Right lobe of liver (tissue), 6 donors: ENCODE data around the gene NADSYN1. TPM values are rescaled to one million over a fixed set of nuclear protein-coding genes. Genes with fewer than 3 reads are reported as not detected.
A peak's percentile ranks its signal among the peaks of the same experiment; 100 is the strongest.

ENCODE experiments used
- ATAC-seq, 4 donors: fragments of 200-7000 bp; cut with Tn5 transposase; one replicate each; pipeline ENCODE4 v1.9.1; 2020; ENCODE audit warnings: mild to moderate bottlenecking in 4 of 4, moderate library complexity in 4 of 4
- DNase-seq, 3 donors: peaks; one replicate each; pipeline ENCODE4 v3.0.0-alpha.2; 2020
- H3K27ac ChIP-seq, 3 donors: fragments of 200-600 bp; one replicate each; pipeline ENCODE4 v1.8.0; 2022
- H3K27me3 ChIP-seq, 2 donors: fragments of 200-600 bp; one replicate each; pipeline ENCODE4 v1.8.0; 2022
- H3K36me3 ChIP-seq, 4 donors: fragments of 200-600 bp; sonication (generic) in 1 of 4; one replicate each; pipeline versions ENCODE4 v1.5.1 to v1.8.0; 2017 to 2022; ENCODE audit warnings: control low read depth in 1 of 4
- H3K4me1 ChIP-seq, 4 donors: fragments of 200-600 bp; sonication (generic) in 1 of 4; one replicate each; pipeline versions ENCODE4 v1.5.1 to v1.8.0; 2017 to 2022; ENCODE audit warnings: control low read depth in 1 of 4
- H3K4me3 ChIP-seq, 3 donors: fragments of 200-600 bp; one replicate each; pipeline ENCODE4 v1.8.0; 2022
- H3K9me3 ChIP-seq, 4 donors: fragments of 200-600 bp; sonication (generic) in 1 of 4; one replicate each; pipeline versions ENCODE4 v1.5.1 to v1.8.0; 2017 to 2022; ENCODE audit warnings: control low read depth in 1 of 4
- POLR2A ChIP-seq: fragments of 450-650 bp; IDR thresholded peaks from one replicate; pipeline ENCODE4 v1.6.1; 2017; ENCODE audit warnings: antibody characterized with exemption, mild to moderate bottlenecking
- WGBS: methylation state at CpG from one replicate; pipeline ENCODE4 v1.1.6; 2018; ENCODE audit warnings: low coverage, low lambda C conversion rate; ENCODE audit not compliant: insufficient coverage; ENCODE audit errors: missing lambda C conversion rate; 5-methylcytosine and 5-hydroxymethylcytosine counted together
- intact Hi-C, 2 donors: fragments of 100-400 bp; cut with DNase I; formaldehyde crosslinking; loops; one replicate each; pipeline versions ENCODE4 v1.11.2 to v1.14.1; 2022
- total RNA-seq, 6 experiments: library from RNA; depleted of rRNA in 2 of 6; stranded (reverse); fragments of >200 nt in 2 of 6; fragmentation: NEBNext Ultra II Directional in 3 of 6; extraction: Animal tissue kit (Norgen Biotek cat#: 25700) in 3 of 6; gene quantifications; one replicate each; pipeline versions ENCODE4 v1.1.0 to v1.2.4, GENCODE V29; 2016 to 2023
- TF ChIP-seq, protein P1 (sequence below), 4 donors: fragments of 200-600 bp in 3 of 4; fragments of 450-650 bp in 1 of 4; IDR thresholded peaks; one replicate each; pipeline versions ENCODE4 v1.5.1 to v1.8.0; 2016 to 2022; ENCODE audit warnings: antibody characterized with exemption in 4 of 4, mild to moderate bottlenecking in 2 of 4
- donor health status: DM: no; HTN: yes; CAD: no.
- donor health status: DM: no; HTN: no; CAD: no.
- donor health status: DM: no; HTN: no; CAD: no.
- donor health status: DM: no; HTN: yes; CAD: no.
- donor health status: DM: no; HTN: yes; CAD: no.

NADSYN1 gene
- total RNA-seq, 6 experiments from 2014 or later = 26.4 to 54.7 (median 35.4) TPM

DNA sequence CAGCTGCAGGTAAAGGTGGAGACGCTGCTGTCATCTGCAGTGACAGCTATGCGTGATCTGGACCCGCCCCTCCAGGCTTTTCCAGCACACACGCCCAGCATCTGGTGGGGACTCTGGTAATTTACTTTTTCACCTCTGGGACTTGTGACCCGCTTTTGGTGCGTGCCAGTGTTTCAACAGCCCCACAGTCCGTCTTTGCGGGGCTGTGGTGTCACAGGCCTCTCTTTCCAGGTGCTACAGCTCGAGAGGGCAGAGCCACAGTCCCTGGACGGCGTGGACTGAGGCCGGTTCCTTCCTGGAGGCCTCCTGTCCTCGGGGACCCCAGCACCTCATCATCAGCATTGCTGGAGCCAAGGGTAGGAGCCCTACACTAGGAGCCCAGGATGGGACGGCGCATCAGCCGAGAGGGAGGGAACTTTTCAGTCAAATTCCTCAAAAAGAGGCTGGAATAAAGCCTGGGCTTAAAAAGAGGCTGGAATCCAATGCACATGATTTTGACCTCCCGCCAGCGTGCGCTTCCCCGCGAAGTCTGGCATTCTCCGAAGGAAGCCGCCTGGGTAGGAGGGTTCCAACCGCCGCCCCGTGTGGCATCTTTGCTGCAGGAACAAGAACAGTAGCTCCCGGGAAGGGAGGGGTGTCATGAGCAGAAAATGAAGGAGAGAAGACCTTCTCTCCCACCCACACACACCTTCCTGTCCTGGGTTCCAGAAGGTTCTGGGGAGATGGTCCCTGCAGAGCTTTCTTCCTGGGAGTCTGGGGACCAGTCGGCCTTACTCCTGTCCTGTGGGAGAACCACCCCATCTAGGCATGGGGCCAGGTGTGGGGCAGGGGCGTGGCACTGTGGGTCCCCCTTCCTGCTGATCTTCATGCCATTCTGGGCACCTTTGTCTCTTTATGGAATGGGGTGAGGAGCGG lies 48.3 kb downstream of the NADSYN1 start:
- Histone ChIP-seq H3K4me3 (no peak overlapping the region), H3K36me3 (peaks cover 0 to 33% (median 7%) of the 10 kb centered on the region in 4 donors), H3K27ac (no peak overlapping the region), H3K9me3 (no peaks in the 10 kb centered on the region), H3K4me1 (peaks cover 0 to 12% (median 5%) of the 10 kb centered on the region in 4 donors), H3K27me3 (no peaks in the 10 kb centered on the region)
- DNase-seq = peak in 1 of 3 donors; percentile 46
- ATAC-seq = no peak
- TF ChIP-seq, protein P1, sequence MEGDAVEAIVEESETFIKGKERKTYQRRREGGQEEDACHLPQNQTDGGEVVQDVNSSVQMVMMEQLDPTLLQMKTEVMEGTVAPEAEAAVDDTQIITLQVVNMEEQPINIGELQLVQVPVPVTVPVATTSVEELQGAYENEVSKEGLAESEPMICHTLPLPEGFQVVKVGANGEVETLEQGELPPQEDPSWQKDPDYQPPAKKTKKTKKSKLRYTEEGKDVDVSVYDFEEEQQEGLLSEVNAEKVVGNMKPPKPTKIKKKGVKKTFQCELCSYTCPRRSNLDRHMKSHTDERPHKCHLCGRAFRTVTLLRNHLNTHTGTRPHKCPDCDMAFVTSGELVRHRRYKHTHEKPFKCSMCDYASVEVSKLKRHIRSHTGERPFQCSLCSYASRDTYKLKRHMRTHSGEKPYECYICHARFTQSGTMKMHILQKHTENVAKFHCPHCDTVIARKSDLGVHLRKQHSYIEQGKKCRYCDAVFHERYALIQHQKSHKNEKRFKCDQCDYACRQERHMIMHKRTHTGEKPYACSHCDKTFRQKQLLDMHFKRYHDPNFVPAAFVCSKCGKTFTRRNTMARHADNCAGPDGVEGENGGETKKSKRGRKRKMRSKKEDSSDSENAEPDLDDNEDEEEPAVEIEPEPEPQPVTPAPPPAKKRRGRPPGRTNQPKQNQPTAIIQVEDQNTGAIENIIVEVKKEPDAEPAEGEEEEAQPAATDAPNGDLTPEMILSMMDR (IDR thresholded peaks at IDR 0.05) = no peak
- TF ChIP-seq POLR2A = no peak
- 78% methylated on average over 7 of the region's 30 CpGs for WGBS
- intact Hi-C loops = no loop called here

DNA sequence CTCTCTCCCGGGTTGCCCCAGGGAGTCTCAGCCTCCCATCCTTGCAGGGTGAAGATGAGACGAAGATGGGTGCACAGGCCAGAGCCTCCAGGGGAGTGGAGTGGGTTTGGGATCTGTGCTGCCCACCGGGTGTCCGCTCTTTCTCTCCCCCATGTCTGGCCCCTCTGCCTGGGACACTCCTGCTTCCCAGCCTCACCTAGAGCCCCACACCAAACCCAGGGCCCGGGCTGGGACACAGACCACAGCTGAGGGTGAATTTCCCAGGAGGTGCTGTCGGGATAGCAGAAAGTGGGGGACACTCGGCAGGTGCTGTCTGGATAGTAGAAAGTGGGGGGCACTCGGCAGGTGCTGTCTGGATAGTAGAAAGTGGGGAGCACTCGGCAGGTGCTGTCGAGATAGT lies 49.0 kb downstream of the NADSYN1 start:
- no peaks in the 10 kb centered on the region for H3K9me3 ChIP-seq
- intact Hi-C loops = no loop called here

DNA sequence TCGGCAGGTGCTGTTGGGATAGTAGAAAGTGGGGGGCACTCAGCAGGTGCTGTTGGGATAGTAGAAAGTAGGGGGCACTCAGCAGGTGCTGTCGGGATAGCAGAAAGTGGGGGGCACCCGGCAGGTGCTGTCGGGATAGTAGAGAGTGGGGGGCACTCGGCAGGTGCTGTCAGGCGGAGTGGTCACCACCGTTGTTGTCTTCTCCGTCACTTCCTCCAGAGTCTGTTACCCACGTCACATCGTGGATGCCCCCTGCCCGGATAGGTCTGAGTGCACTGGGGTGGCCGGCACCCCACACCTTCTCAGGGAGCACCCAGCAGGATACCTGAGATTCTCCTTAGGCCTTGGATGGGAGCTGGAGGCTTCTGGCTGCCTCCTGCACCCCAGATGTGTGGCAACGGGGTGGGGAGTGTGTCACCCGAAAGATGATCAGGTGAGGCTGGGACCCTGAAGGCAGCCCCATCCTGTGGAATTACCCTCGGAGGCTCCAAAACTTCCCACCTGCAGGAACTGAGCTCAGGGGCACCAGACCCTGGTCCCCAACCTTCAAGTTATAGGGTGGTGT lies 50.0 kb downstream of the NADSYN1 start:
- H3K27ac ChIP-seq = no peak overlapping the region
- no peaks in the 10 kb centered on the region for H3K27me3 ChIP-seq
- H3K36me3 ChIP-seq = peaks cover 0 to 23% (median 4%) of the 10 kb centered on the region in 4 donors
- ATAC-seq (no peak), DNase-seq (peak in 2 of 3 donors; percentile 26 to 40)
- intact Hi-C loops = no loop called here
- no peak for TF ChIP-seq POLR2A
- TF ChIP-seq, protein P1 (IDR thresholded peaks at IDR 0.05) = no peak
- WGBS = no CpG with 5 or more reads among the region's 15 CpGs
- H3K9me3 ChIP-seq = no peaks in the 10 kb centered on the region
- no peak overlapping the region for H3K4me3 ChIP-seq
- peaks cover 0 to 12% (median 5%) of the 10 kb centered on the region in 4 donors for H3K4me1 ChIP-seq

More for the DNA sequence above, 49.0 kb downstream of the NADSYN1 start:
- WGBS = 89% methylated on average over 6 of the region's 10 CpGs
- Histone ChIP-seq H3K4me1 (peaks cover 0 to 12% (median 5%) of the 10 kb centered on the region in 4 donors), H3K27me3 (no peaks in the 10 kb centered on the region), H3K4me3 (no peak overlapping the region), H3K27ac (no peak overlapping the region), H3K36me3 (peaks cover 0 to 32% (median 4%) of the 10 kb centered on the region in 4 donors)
- DNase-seq = peak in 1 of 3 donors; percentile 35
- ATAC-seq = no peak
- TF ChIP-seq POLR2A = no peak
- TF ChIP-seq, protein P1 (IDR thresholded peaks at IDR 0.05) = no peak

DNA sequence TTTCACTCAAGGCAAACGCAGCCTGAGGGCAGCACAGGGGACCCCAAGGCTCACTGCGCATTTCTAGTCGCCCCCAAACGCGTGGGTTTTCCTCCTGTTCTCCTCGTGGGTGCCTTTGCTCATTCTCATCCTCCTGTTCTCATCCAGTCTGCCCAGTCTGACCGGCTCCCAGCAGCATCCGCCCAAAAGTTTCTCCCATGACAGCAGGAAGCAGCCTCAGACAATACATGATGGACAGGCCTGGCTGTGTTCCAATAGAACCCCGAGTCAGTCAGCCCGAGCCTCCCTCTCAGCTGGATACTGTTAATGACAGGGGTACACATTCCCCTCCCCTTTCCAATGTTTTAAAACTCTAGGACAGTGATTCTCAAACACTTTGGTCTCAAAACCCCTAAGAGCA lies 51.5 kb downstream of the NADSYN1 start:
- Histone ChIP-seq H3K27ac (no peak overlapping the region), H3K4me1 (peaks cover 0 to 12% (median 5%) of the 10 kb centered on the region in 4 donors), H3K27me3 (no peaks in the 10 kb centered on the region), H3K4me3 (no peak overlapping the region), H3K36me3 (peaks cover 0 to 7% (median 0%) of the 10 kb centered on the region in 4 donors), H3K9me3 (no peaks in the 10 kb centered on the region)
- TF ChIP-seq POLR2A = no peak
- TF ChIP-seq, protein P1 (IDR thresholded peaks at IDR 0.05) = no peak
- DNase-seq (peak in 1 of 3 donors; percentile 30), ATAC-seq (no peak)
- 73% methylated on average over 7 of the region's 10 CpGs for WGBS
- intact Hi-C loops = no loop called here
